Measurements from ENCODE around the gene METTL25B. TPM values are rescaled to one million over a fixed set of nuclear protein-coding genes. Genes with fewer than 3 reads are reported as not detected.
"Not testable (repeated sequence)": the region's sequence is repeated elsewhere in the genome, so short reads cannot be mapped to it uniquely, and the experiment has no call there.

Gene METTL25B
- total and polyA plus RNA-seq, 2 donors (not counting 1 experiment from before 2014, with no cell fraction given), result 78.3 to 81.1 TPM

DNA sequence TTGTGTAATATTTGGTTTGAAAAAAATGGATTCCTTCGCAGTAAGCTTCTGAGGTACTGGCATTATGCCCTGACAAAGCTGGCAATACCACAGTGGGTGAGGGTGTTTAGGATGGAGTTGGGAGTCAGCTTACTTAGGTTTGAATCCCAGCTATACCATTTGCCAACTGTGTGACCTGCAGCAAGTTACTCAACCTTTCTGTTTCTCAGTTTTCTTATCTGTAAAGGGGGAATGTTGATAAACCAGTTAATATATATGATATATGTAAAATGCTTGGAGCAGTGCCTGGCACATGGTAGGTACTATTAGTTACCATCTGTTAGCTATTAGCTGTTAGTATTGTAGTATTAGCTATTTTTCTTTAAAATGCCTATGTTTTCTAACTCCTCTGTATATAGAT lies 28.1 kb downstream of the METTL25B start:
- H3K79me2 ChIP-seq (ENCODE audit: control insufficient read depth, insufficient read depth, low read length), result peaks cover 12% of the 10 kb centered on the region
- TF ChIP-seq EZH2 (IDR thresholded peaks at IDR 0.05; ENCODE audit: borderline replicate concordance, insufficient read depth, low read depth, low read length, poor library complexity, severe bottlenecking), result no peak
- TF ChIP-seq CTCF (IDR thresholded peaks at IDR 0.05), result no peak
- H3K9me3 Mint-ChIP-seq (ENCODE audit: insufficient read depth), result no peaks in the 10 kb centered on the region
- no peaks in the 10 kb centered on the region for H3K27me3 Mint-ChIP-seq
- intact Hi-C loops (cut with micrococcal nuclease), result no loop called here
- no peak for DNase-seq
- no peak for ATAC-seq (ENCODE audit: low read depth)
- H3K9ac ChIP-seq (ENCODE audit: low read length), result no peak overlapping the region
- ChIA-PET CTCF (interaction anchor here (0.6 to 2.7 kb wide), 5 partner anchors 11 to 136 kb away, joined by 3 to 11 read pairs (median 3); partner anchors contain the start of gene MRPL24), POLR2A (interaction anchor here (0.7 kb wide), 2 partner anchors 11 to 15 kb away, joined by 3 to 7 read pairs; partner anchors contain the start of genes MRPL24 and PRCC)
- H3K4me1 Mint-ChIP-seq, result peaks cover 28% of the 10 kb centered on the region
- no peak overlapping the region for H2AFZ ChIP-seq (ENCODE audit: insufficient read depth, low read depth, low read length, poor library complexity, severe bottlenecking)
- H3K4me1 ChIP-seq (ENCODE audit: control insufficient read depth in 2 of 2, insufficient read depth in 2 of 2, low read length in 2 of 2), result peaks cover 11 to 25% of the 10 kb centered on the region in 2 donors
- no peak overlapping the region for H3K4me2 ChIP-seq (replicated peaks; ENCODE audit: low read depth, low read length, poor library complexity, severe bottlenecking)
- H3K36me3 ChIP-seq (replicated peaks in 1 of 2; ENCODE audit: control extremely low read depth in 1 of 2, control insufficient read depth in 1 of 2, extremely low read depth in 1 of 2, insufficient read depth in 2 of 2, low read length in 1 of 2), result no peaks in the 10 kb centered on the region
- H3K27me3 ChIP-seq (replicated peaks in 1 of 4; ENCODE audit: control extremely low read depth in 1 of 4, control insufficient read depth in 3 of 4, insufficient read depth in 4 of 4, low read length in 3 of 4), result no peaks in the 10 kb centered on the region
- no peak overlapping the region for H3K4me3 ChIP-seq (ENCODE audit: control extremely low read depth in 1 of 5, extremely low read depth in 1 of 5, insufficient read depth in 1 of 5, low read depth in 2 of 5, low read length in 4 of 5)
- H3K27ac ChIP-seq (ENCODE audit: low read length in 2 of 2), result no peak overlapping the region
- no peak overlapping the region for H3K4me3 Mint-ChIP-seq
- H3K9me3 ChIP-seq (ENCODE audit: control extremely low read depth in 1 of 3, control insufficient read depth in 2 of 3, insufficient read depth in 1 of 3, low read length in 2 of 3), result no peaks in the 10 kb centered on the region
- H4K20me1 ChIP-seq (ENCODE audit: control insufficient read depth, insufficient read depth, low read length, poor library complexity, severe bottlenecking), result no peaks in the 10 kb centered on the region
- no peak overlapping the region for H3K27ac Mint-ChIP-seq
- WGBS (ENCODE audit: insufficient coverage), result 100% methylated on average over 1 of the region's 1 CpG

DNA sequence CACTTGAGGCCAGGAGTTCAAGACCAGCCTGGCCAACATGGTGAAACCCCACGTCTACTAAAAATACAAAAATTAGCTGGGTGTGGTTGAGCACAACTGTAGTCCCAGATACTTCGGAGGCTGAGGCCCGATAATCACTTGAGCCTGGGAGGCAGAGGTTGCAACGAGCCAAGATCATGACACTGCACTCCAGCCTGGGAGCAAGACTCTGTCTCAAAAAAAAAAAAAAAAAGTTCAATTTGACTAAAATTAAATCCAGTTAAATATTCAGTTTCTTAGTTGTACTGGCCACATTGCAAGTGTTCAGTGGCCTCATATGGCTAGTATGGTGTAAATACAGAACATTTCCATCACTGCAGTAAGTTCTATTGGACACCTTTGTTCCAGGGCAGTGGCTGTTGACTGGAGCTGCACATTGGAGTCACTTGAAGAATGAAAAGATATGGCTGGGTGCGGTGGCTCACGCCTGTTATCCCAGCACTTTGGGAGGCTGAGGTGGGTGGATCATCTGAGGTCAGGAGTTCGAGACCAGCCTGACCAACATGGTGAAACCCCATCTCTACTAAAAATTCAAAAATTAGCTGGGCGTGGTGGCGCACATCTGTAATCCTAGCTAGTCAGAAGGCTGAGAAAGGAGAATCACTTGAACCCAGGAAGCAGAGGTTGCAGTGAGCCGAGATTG lies 29.4 kb downstream of the METTL25B start:
- intact Hi-C loops (cut with micrococcal nuclease); H3K9me3 Mint-ChIP-seq (ENCODE audit: insufficient read depth): not testable (repeated sequence)

More for the DNA sequence above, 29.4 kb downstream of the METTL25B start:
- not testable (repeated sequence) for DNase-seq; H4K20me1 ChIP-seq (ENCODE audit: control insufficient read depth, insufficient read depth, low read length, poor library complexity, severe bottlenecking); ATAC-seq (ENCODE audit: low read depth); H3K4me3 Mint-ChIP-seq; H3K4me2 ChIP-seq (replicated peaks; ENCODE audit: low read depth, low read length, poor library complexity, severe bottlenecking); H3K36me3 ChIP-seq (replicated peaks in 1 of 2; ENCODE audit: control extremely low read depth in 1 of 2, control insufficient read depth in 1 of 2, extremely low read depth in 1 of 2, insufficient read depth in 2 of 2, low read length in 1 of 2); H3K27me3 ChIP-seq (replicated peaks in 1 of 4; ENCODE audit: control extremely low read depth in 1 of 4, control insufficient read depth in 3 of 4, insufficient read depth in 4 of 4, low read length in 3 of 4); H2AFZ ChIP-seq (ENCODE audit: insufficient read depth, low read depth, low read length, poor library complexity, severe bottlenecking); H3K79me2 ChIP-seq (ENCODE audit: control insufficient read depth, insufficient read depth, low read length); H3K27ac ChIP-seq (ENCODE audit: low read length in 2 of 2); H3K9me3 ChIP-seq (ENCODE audit: control extremely low read depth in 1 of 3, control insufficient read depth in 2 of 3, insufficient read depth in 1 of 3, low read length in 2 of 3); H3K27ac Mint-ChIP-seq; H3K9ac ChIP-seq (ENCODE audit: low read length); H3K4me3 ChIP-seq (ENCODE audit: control extremely low read depth in 1 of 5, extremely low read depth in 1 of 5, insufficient read depth in 1 of 5, low read depth in 2 of 5, low read length in 4 of 5); H3K27me3 Mint-ChIP-seq
- peaks cover 5 to 19% of the 10 kb centered on the region in 2 donors for H3K4me1 ChIP-seq (ENCODE audit: control insufficient read depth in 2 of 2, insufficient read depth in 2 of 2, low read length in 2 of 2)
- peaks cover 22% of the 10 kb centered on the region for H3K4me1 Mint-ChIP-seq
- 94% methylated on average over 8 of the region's 10 CpGs for WGBS (ENCODE audit: insufficient coverage)
- CTCF ChIA-PET, result interaction anchor here (1.2 kb wide), 1 partner anchor 30 kb away, joined by 3 read pairs; no protein-coding TSS in a partner anchor
- POLR2A ChIA-PET, result interaction anchor here (0.7 kb wide), 1 partner anchor 8 kb away, joined by 5 read pairs; no protein-coding TSS in a partner anchor

All from B cell (primary cell).